Muscle of leg (tissue), 11 donors: ENCODE results near the gene MAD1L1. TPM values are rescaled to one million over a fixed set of nuclear protein-coding genes. Genes with fewer than 3 reads are reported as not detected.

ENCODE experiments used
- DNase-seq: peaks from one replicate; pipeline ENCODE4 v3.0.0; 2013
- H3K27ac ChIP-seq: one replicate; pipeline ENCODE4 v1.5.1; 2013; ENCODE audit warnings: mild to moderate bottlenecking, low read length, control low read depth
- H3K27me3 ChIP-seq: one replicate; pipeline ENCODE4 v1.6.1; 2013; ENCODE audit warnings: low read length; ENCODE audit not compliant: control insufficient read depth, insufficient read depth
- H3K36me3 ChIP-seq: one replicate; pipeline ENCODE4 v1.6.1; 2013; ENCODE audit warnings: low read length; ENCODE audit not compliant: control insufficient read depth, insufficient read depth
- H3K4me1 ChIP-seq: one replicate; pipeline ENCODE4 v1.6.1; 2013; ENCODE audit warnings: low read length; ENCODE audit not compliant: control insufficient read depth, insufficient read depth
- H3K4me3 ChIP-seq: one replicate; pipeline ENCODE4 v1.5.1; 2013; ENCODE audit warnings: low read length, control low read depth
- H3K9me3 ChIP-seq: replicated peaks from 2 replicates; pipeline ENCODE4 v1.6.1; 2013; ENCODE audit warnings: low read depth, low read length; ENCODE audit not compliant: control insufficient read depth
- WGBS: methylation state at CpG from one replicate; pipeline ENCODE4 v1.1.5; 2013; ENCODE audit warnings: missing lambda C conversion rate; ENCODE audit not compliant: insufficient coverage; 5-methylcytosine and 5-hydroxymethylcytosine counted together
- polyA plus RNA-seq, 8 donors: library from polyadenylated mRNA; unstranded; fragments of 120-200 nt; gene quantifications; one replicate each; pipeline versions ENCODE4 v1.2.1 to v1.2.3, GENCODE V29; 2013; ENCODE audit warnings: inconsistent platforms in 1 of 8, low replicate concordance in 1 of 8; ENCODE audit not compliant: insufficient read length in 8 of 8, insufficient read depth in 1 of 8
- total RNA-seq: library from RNA; stranded (reverse); fragments of 120-200 nt; gene quantifications from one replicate; pipeline ENCODE4 v1.2.4, GENCODE V29; 2013

The MAD1L1 gene
- total and polyA plus RNA-seq, 9 donors: 19.1 to 38.7 (median 21.8) TPM

GRCh38 chr7:1967512-1968396, 265.0 kb downstream of the MAD1L1 start:
- WGBS: 94% methylated on average over 39 of the region's 45 CpGs
- no peak for DNase-seq
- Histone ChIP-seq H3K27ac (no peak overlapping the region), H3K9me3 (no peaks in the 10 kb centered on the region), H3K36me3 (peaks cover 4% of the 10 kb centered on the region), H3K4me3 (no peak overlapping the region), H3K4me1 (peaks cover 6% of the 10 kb centered on the region), H3K27me3 (no peaks in the 10 kb centered on the region)

- 90% methylated on average over 24 of the region's 26 CpGs for WGBS
- H3K36me3 ChIP-seq: peaks cover 4% of the 10 kb centered on the region
- peaks cover 6% of the 10 kb centered on the region for H3K4me1 ChIP-seq
- no peaks in the 10 kb centered on the region for H3K9me3 ChIP-seq
- DNase-seq: no peak
- no peak overlapping the region for H3K27ac ChIP-seq
- no peaks in the 10 kb centered on the region for H3K27me3 ChIP-seq
- H3K4me3 ChIP-seq: no peak overlapping the region
Observed at GRCh38 chr7:1966631-1967200, 266.0 kb downstream of the MAD1L1 start.

GRCh38 chr7:1965579-1966294, 267.0 kb downstream of the MAD1L1 start:
- H3K4me1 ChIP-seq: peaks cover 6% of the 10 kb centered on the region
- H3K9me3 ChIP-seq: no peaks in the 10 kb centered on the region
- H3K27me3 ChIP-seq: no peaks in the 10 kb centered on the region
- DNase-seq: no peak
- peaks cover 4% of the 10 kb centered on the region for H3K36me3 ChIP-seq
- H3K27ac ChIP-seq: no peak overlapping the region
- H3K4me3 ChIP-seq: no peak overlapping the region
- WGBS: 93% methylated on average over 20 of the region's 26 CpGs

- Histone ChIP-seq H3K4me1 (peaks cover 6% of the 10 kb centered on the region), H3K36me3 (peaks cover 4% of the 10 kb centered on the region), H3K27ac (no peak overlapping the region), H3K27me3 (no peaks in the 10 kb centered on the region), H3K9me3 (no peaks in the 10 kb centered on the region), H3K4me3 (no peak overlapping the region)
- no peak for DNase-seq
- 91% methylated on average over 25 of the region's 25 CpGs for WGBS
Observed at GRCh38 chr7:1964913-1965578, 267.7 kb downstream of the MAD1L1 start.

- Histone ChIP-seq H3K4me1 (peaks cover 6% of the 10 kb centered on the region), H3K9me3 (no peaks in the 10 kb centered on the region), H3K4me3 (no peak overlapping the region), H3K36me3 (peaks cover 4% of the 10 kb centered on the region), H3K27me3 (no peaks in the 10 kb centered on the region), H3K27ac (no peak overlapping the region)
- WGBS: 90% methylated on average over 19 of the region's 25 CpGs
- DNase-seq: no peak
Observed at GRCh38 chr7:1964211-1964912, 268.4 kb downstream of the MAD1L1 start.

GRCh38 chr7:1963575-1963974, 269.2 kb downstream of the MAD1L1 start:
- Histone ChIP-seq H3K36me3 (peaks cover 4% of the 10 kb centered on the region), H3K27me3 (no peaks in the 10 kb centered on the region), H3K9me3 (no peaks in the 10 kb centered on the region), H3K4me1 (peaks cover 6% of the 10 kb centered on the region), H3K27ac (no peak overlapping the region), H3K4me3 (no peak overlapping the region)
- no peak for DNase-seq
- 70% methylated on average over 12 of the region's 15 CpGs for WGBS

- DNase-seq: no peak
- H3K27me3 ChIP-seq: no peaks in the 10 kb centered on the region
- no peak overlapping the region for H3K4me3 ChIP-seq
- H3K4me1 ChIP-seq: peaks cover 6% of the 10 kb centered on the region
- H3K36me3 ChIP-seq: peaks cover 4% of the 10 kb centered on the region
- H3K9me3 ChIP-seq: no peaks in the 10 kb centered on the region
- no CpG with 5 or more reads among the region's 15 CpGs for WGBS
- no peak overlapping the region for H3K27ac ChIP-seq
Observed at GRCh38 chr7:1961701-1962276, 271.0 kb downstream of the MAD1L1 start.

- no peaks in the 10 kb centered on the region for H3K27me3 ChIP-seq
- 91% methylated on average over 10 of the region's 13 CpGs for WGBS
Observed at GRCh38 chr7:1959305-1959704, 273.4 kb downstream of the MAD1L1 start.

GRCh38 chr7:1957471-1958225, 275.1 kb downstream of the MAD1L1 start:
- Histone ChIP-seq H3K36me3 (peaks cover 12% of the 10 kb centered on the region), H3K9me3 (no peaks in the 10 kb centered on the region), H3K27ac (no peak overlapping the region), H3K4me1 (no peaks in the 10 kb centered on the region), H3K4me3 (no peak overlapping the region), H3K27me3 (no peaks in the 10 kb centered on the region)
- WGBS: 82% methylated on average over 21 of the region's 28 CpGs
- no peak for DNase-seq

More at GRCh38 chr7:1959305-1959704, 273.4 kb downstream of the MAD1L1 start:
- Histone ChIP-seq H3K36me3 (peaks cover 12% of the 10 kb centered on the region), H3K27ac (no peak overlapping the region), H3K4me1 (no peaks in the 10 kb centered on the region), H3K9me3 (no peaks in the 10 kb centered on the region), H3K4me3 (no peak overlapping the region)
- no peak for DNase-seq
